PC-3 (cell line): ENCODE measurements around the gene ACTRT1.

ENCODE experiments used
- CTCF ChIP-seq: fragments of 300-600 bp; sonication (generic); conservative IDR thresholded peaks from 2 replicates; pipeline ENCODE4 v1.5.1; 2017; ENCODE audit warnings: antibody characterized with exemption, low read depth, mild to moderate bottlenecking, low read length
- EZH2 ChIP-seq: fragments of 300-600 bp; sonication (generic); IDR thresholded peaks from one replicate; pipeline ENCODE4 v1.6.1; 2017; ENCODE audit warnings: antibody characterized with exemption, mild to moderate bottlenecking, low read length; ENCODE audit not compliant: unreplicated experiment

GRCh38 chrX:128020701-128021100 lies 31.5 kb downstream of the ACTRT1 start:
- TF ChIP-seq CTCF (no peak), EZH2 (no peak)
